HepG2 (cell line): ENCODE measurements around the gene ZNF697. TPM values are rescaled to one million over a fixed set of nuclear protein-coding genes. Genes with fewer than 3 reads are reported as not detected.

Experiments used
- ADNP ChIP-seq: sonication (generic); formaldehyde crosslinking; IDR thresholded peaks from 2 replicates; pipeline ENCODE4 v1.4.0; 2020; ENCODE audit warnings: missing genetic modification reagents
- AHR ChIP-seq: IDR thresholded peaks from 2 replicates; pipeline ENCODE4 v1.6.1; 2018; ENCODE audit warnings: missing genetic modification reagents, missing compliant biosample characterization
- DNMT1 ChIP-seq: sonication (generic); formaldehyde crosslinking; IDR thresholded peaks from 2 replicates; pipeline ENCODE4 v1.5.1; 2020; ENCODE audit warnings: mild to moderate bottlenecking, missing genetic modification reagents
- MAZ ChIP-seq, 2 experiments: sonication (generic) in 1 of 2; formaldehyde crosslinking in 1 of 2; IDR thresholded peaks; 2 replicates each; pipeline versions ENCODE4 v1.5.0 to v1.6.1; 2012 to 2020; ENCODE audit warnings: low read depth in 2 of 2, mild to moderate bottlenecking in 2 of 2, borderline replicate concordance in 1 of 2, improper control_type of control experiment in 1 of 2, low read length in 1 of 2, missing genetic modification reagents in 1 of 2, moderate library complexity in 1 of 2
- NFRKB ChIP-seq: fragments of 450-650 bp; IDR thresholded peaks from 2 replicates; pipeline ENCODE4 v1.6.1; 2017
- SNAPC2 ChIP-seq: sonication (generic); formaldehyde crosslinking; IDR thresholded peaks from 2 replicates; pipeline ENCODE4 v1.8.1; 2022; ENCODE audit warnings: mild to moderate bottlenecking, missing genetic modification reagents
- ZC3H4 ChIP-seq: sonication (generic); formaldehyde crosslinking; IDR thresholded peaks from 2 replicates; pipeline ENCODE4 v1.4.0; 2020; ENCODE audit warnings: missing genetic modification reagents, borderline replicate concordance
- ZNF225 ChIP-seq: sonication (generic); formaldehyde crosslinking; IDR thresholded peaks from 2 replicates; pipeline ENCODE4 v1.4.0; 2020; ENCODE audit warnings: mild to moderate bottlenecking, missing genetic modification reagents
- ZNF598 ChIP-seq: sonication (generic); formaldehyde crosslinking; IDR thresholded peaks from 2 replicates; pipeline ENCODE4 v1.5.1; 2020; ENCODE audit warnings: mild to moderate bottlenecking, missing genetic modification reagents, borderline replicate concordance
- ZNF780A ChIP-seq: sonication (generic); formaldehyde crosslinking; IDR thresholded peaks from 2 replicates; pipeline ENCODE4 v1.8.0; 2022; ENCODE audit warnings: mild to moderate bottlenecking, missing genetic modification reagents, moderate library complexity
- polyA plus RNA-seq, 8 experiments: library from polyadenylated mRNA; depleted of rRNA in 3 of 8; stranded (reverse) in 7 of 8; unstranded in 1 of 8; fragments of >200 nt; fragmentation: Illumina TruSeq in 4 of 8; extraction: Trizol in 4 of 8; gene quantifications; 2 replicates each; pipeline versions ENCODE4 v1.2.1 to v1.2.3, GENCODE V29; 2011 to 2016; ENCODE audit warnings: low read depth in 4 of 8, missing spikeins in 1 of 8, mixed read lengths in 1 of 8; ENCODE audit not compliant: insufficient read depth in 1 of 8
- total RNA-seq, 5 experiments: library from RNA; depleted of rRNA; stranded (reverse); fragments of >200 nt; fragmentation: Illumina TruSeq; extraction: Trizol; gene quantifications; 2 replicates each; pipeline ENCODE4 v1.2.3, GENCODE V29; 2016; ENCODE audit warnings: low read depth in 1 of 5
- TF ChIP-seq, protein P1 (sequence below): sonication (generic); formaldehyde crosslinking; IDR thresholded peaks from 2 replicates; pipeline ENCODE4 v1.8.0; 2023; ENCODE audit warnings: mild to moderate bottlenecking, missing genetic modification reagents
- TF ChIP-seq, protein P2 (sequence below): sonication (generic); formaldehyde crosslinking; IDR thresholded peaks from 2 replicates; pipeline ENCODE4 v1.4.0; 2020; ENCODE audit warnings: missing genetic modification reagents
- TF ChIP-seq, protein P3 (sequence below): sonication (generic); formaldehyde crosslinking; conservative IDR thresholded peaks from 2 replicates; pipeline ENCODE4 v1.5.0; 2020; ENCODE audit warnings: missing genetic modification reagents
- TF ChIP-seq, protein P4 (sequence below): sonication (generic); formaldehyde crosslinking; IDR thresholded peaks from 2 replicates; pipeline ENCODE4 v1.5.1; 2020; ENCODE audit warnings: missing genetic modification reagents, mild to moderate bottlenecking, borderline replicate concordance
- TF ChIP-seq, protein P5 (sequence below): sonication (generic); formaldehyde crosslinking; IDR thresholded peaks from 2 replicates; pipeline ENCODE4 v1.4.0; 2020; ENCODE audit warnings: missing genetic modification reagents
- TF ChIP-seq, protein P6 (sequence below): sonication (generic); formaldehyde crosslinking; IDR thresholded peaks from 2 replicates; pipeline ENCODE4 v1.9.0; 2022; ENCODE audit warnings: missing genetic modification reagents, mild to moderate bottlenecking, borderline replicate concordance
- TF ChIP-seq, protein P7 (sequence below): conservative IDR thresholded peaks from 2 replicates; pipeline ENCODE4 v1.6.1; 2018; ENCODE audit warnings: missing genetic modification reagents

The ZNF697 gene
- total and polyA plus RNA-seq, 2 of the 13 experiments (the other 11 are each of a cell fraction or from before 2014, with no cell fraction given): 2.3 to 7.1 TPM

DNA sequence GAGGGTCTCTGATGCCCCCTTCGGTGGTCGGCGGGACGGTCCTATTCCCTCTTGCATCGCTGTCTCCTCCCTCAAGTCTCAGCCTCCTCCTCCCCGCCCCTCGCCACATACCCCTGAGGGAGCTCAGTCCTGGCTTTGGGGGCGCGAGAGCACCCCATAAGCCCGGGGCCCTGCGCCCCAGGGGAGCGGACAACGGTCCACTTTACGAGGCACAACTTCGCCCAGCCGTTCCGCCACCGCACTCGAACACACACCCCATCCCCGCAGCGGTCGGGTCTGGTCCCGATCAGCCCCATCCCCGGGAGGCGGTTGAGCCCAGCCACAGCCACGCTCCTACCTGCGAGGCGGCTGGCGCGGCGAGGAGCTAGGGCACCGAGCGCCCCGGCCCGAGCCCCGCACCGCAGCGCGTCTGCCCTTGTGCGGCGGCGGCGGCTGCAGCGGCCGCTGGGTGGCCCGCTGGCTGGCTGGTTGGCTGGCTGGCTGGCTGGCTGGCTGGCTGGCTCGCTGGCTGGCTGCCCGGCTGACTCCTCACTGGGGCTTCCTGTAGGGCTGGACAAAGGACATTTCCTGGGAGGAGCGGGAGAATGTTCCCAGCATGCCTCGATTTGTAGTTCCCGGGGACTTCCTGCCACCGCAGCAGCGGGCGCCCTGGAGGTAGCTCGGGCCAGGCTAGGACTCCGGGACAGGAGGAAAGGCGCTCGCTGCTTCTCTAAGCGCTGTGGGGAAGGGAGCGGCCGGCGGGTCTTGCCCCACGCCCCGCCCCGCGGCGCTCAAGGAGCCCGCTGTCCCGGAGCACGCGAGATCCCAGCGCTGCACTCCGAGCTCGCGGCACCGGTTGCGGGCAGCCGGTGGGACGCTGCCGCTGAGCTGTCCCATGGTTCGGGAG lies at the start of gene ZNF697 (continued):
- TF ChIP-seq, protein P1, sequence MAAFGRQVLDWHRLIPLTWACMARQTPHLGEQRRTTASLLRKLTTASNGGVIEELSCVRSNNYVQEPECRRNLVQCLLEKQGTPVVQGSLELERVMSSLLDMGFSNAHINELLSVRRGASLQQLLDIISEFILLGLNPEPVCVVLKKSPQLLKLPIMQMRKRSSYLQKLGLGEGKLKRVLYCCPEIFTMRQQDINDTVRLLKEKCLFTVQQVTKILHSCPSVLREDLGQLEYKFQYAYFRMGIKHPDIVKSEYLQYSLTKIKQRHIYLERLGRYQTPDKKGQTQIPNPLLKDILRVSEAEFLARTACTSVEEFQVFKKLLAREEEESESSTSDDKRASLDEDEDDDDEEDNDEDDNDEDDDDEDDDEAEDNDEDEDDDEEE: no peak; the same call in 1 of the 2 replicates
- TF ChIP-seq ZNF225 (CRISPR knock-in tag) (no peak), SNAPC2 (no peak; the same call in none of the 2 replicates), NFRKB (no peak), MAZ (IDR thresholded peaks at IDR 0.05; ENCODE audit: borderline replicate concordance, low read depth, low read length) (no peak), MAZ (CRISPR knock-in tag; IDR thresholded peaks at IDR 0.05; ENCODE audit: low read depth) (peak; percentile 50; the same call in 1 of the 2 replicates), DNMT1 (no peak), ZNF598 (CRISPR knock-in tag) (0 out of 2 replicates have a peak, but pooled peaks have one; percentile 33), ZC3H4 (CRISPR knock-in tag) (no peak), ADNP (CRISPR knock-in tag) (no peak), AHR (CRISPR knock-in tag) (no peak), ZNF780A (CRISPR knock-in tag) (no peak)
- TF ChIP-seq, protein P2, sequence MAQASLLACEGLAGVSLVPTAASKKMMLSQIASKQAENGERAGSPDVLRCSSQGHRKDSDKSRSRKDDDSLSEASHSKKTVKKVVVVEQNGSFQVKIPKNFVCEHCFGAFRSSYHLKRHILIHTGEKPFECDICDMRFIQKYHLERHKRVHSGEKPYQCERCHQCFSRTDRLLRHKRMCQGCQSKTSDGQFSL (CRISPR knock-in tag): no peak
- TF ChIP-seq, protein P3, sequence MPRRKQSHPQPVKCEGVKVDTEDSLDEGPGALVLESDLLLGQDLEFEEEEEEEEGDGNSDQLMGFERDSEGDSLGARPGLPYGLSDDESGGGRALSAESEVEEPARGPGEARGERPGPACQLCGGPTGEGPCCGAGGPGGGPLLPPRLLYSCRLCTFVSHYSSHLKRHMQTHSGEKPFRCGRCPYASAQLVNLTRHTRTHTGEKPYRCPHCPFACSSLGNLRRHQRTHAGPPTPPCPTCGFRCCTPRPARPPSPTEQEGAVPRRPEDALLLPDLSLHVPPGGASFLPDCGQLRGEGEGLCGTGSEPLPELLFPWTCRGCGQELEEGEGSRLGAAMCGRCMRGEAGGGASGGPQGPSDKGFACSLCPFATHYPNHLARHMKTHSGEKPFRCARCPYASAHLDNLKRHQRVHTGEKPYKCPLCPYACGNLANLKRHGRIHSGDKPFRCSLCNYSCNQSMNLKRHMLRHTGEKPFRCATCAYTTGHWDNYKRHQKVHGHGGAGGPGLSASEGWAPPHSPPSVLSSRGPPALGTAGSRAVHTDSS (CRISPR knock-in tag): no peak
- TF ChIP-seq, protein P4, sequence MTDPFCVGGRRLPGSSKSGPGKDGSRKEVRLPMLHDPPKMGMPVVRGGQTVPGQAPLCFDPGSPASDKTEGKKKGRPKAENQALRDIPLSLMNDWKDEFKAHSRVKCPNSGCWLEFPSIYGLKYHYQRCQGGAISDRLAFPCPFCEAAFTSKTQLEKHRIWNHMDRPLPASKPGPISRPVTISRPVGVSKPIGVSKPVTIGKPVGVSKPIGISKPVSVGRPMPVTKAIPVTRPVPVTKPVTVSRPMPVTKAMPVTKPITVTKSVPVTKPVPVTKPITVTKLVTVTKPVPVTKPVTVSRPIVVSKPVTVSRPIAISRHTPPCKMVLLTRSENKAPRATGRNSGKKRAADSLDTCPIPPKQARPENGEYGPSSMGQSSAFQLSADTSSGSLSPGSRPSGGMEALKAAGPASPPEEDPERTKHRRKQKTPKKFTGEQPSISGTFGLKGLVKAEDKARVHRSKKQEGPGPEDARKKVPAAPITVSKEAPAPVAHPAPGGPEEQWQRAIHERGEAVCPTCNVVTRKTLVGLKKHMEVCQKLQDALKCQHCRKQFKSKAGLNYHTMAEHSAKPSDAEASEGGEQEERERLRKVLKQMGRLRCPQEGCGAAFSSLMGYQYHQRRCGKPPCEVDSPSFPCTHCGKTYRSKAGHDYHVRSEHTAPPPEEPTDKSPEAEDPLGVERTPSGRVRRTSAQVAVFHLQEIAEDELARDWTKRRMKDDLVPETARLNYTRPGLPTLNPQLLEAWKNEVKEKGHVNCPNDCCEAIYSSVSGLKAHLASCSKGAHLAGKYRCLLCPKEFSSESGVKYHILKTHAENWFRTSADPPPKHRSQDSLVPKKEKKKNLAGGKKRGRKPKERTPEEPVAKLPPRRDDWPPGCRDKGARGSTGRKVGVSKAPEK: no peak
- TF ChIP-seq, protein P5, sequence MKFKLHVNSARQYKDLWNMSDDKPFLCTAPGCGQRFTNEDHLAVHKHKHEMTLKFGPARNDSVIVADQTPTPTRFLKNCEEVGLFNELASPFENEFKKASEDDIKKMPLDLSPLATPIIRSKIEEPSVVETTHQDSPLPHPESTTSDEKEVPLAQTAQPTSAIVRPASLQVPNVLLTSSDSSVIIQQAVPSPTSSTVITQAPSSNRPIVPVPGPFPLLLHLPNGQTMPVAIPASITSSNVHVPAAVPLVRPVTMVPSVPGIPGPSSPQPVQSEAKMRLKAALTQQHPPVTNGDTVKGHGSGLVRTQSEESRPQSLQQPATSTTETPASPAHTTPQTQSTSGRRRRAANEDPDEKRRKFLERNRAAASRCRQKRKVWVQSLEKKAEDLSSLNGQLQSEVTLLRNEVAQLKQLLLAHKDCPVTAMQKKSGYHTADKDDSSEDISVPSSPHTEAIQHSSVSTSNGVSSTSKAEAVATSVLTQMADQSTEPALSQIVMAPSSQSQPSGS (CRISPR knock-in tag): no peak
- TF ChIP-seq, protein P6, sequence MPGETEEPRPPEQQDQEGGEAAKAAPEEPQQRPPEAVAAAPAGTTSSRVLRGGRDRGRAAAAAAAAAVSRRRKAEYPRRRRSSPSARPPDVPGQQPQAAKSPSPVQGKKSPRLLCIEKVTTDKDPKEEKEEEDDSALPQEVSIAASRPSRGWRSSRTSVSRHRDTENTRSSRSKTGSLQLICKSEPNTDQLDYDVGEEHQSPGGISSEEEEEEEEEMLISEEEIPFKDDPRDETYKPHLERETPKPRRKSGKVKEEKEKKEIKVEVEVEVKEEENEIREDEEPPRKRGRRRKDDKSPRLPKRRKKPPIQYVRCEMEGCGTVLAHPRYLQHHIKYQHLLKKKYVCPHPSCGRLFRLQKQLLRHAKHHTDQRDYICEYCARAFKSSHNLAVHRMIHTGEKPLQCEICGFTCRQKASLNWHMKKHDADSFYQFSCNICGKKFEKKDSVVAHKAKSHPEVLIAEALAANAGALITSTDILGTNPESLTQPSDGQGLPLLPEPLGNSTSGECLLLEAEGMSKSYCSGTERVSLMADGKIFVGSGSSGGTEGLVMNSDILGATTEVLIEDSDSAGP (CRISPR knock-in tag): peak; percentile 48; the same call in 1 of the 2 replicates
- TF ChIP-seq, protein P7, sequence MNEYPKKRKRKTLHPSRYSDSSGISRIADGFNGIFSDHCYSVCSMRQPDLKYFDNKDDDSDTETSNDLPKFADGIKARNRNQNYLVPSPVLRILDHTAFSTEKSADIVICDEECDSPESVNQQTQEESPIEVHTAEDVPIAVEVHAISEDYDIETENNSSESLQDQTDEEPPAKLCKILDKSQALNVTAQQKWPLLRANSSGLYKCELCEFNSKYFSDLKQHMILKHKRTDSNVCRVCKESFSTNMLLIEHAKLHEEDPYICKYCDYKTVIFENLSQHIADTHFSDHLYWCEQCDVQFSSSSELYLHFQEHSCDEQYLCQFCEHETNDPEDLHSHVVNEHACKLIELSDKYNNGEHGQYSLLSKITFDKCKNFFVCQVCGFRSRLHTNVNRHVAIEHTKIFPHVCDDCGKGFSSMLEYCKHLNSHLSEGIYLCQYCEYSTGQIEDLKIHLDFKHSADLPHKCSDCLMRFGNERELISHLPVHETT (CRISPR knock-in tag): no peak; the same call in 1 of the 2 replicates
